Esophagus muscularis mucosa (tissue), 4 donors: ENCODE results near the gene KCND3. TPM values are rescaled to one million over a fixed set of nuclear protein-coding genes. Genes with fewer than 3 reads are reported as not detected.

Experiments
- DNase-seq: peaks from one replicate; pipeline ENCODE4 v3.0.0-alpha.2; 2017; ENCODE audit errors: extremely low spot score
- H3K27ac ChIP-seq, 4 donors: fragments of 200-600 bp; sonication (generic); replicated peaks in 1 of 4; 1 replicate in 3 of 4; 2 replicates in 1 of 4; pipeline ENCODE4 v1.5.1; 2016 to 2019; ENCODE audit warnings: mild to moderate bottlenecking in 1 of 4
- H3K27me3 ChIP-seq, 4 donors: fragments of 200-600 bp; sonication (generic); one replicate each; pipeline versions ENCODE4 v1.5.1 to v1.6.0; 2016 to 2019
- H3K36me3 ChIP-seq, 4 donors: fragments of 200-600 bp; sonication (generic); one replicate each; pipeline ENCODE4 v1.5.1; 2016 to 2019
- H3K4me1 ChIP-seq, 4 donors: fragments of 200-600 bp; sonication (generic); one replicate each; pipeline ENCODE4 v1.5.1; 2016 to 2019
- H3K4me3 ChIP-seq, 4 donors: fragments of 200-600 bp; sonication (generic); 1 replicate in 2 of 4; 2 replicates in 2 of 4; pipeline ENCODE4 v1.5.1; 2016 to 2019; ENCODE audit warnings: mild to moderate bottlenecking in 4 of 4, moderate library complexity in 1 of 4
- H3K9me3 ChIP-seq, 4 donors: fragments of 200-600 bp; sonication (generic); 1 replicate in 3 of 4; 2 replicates in 1 of 4; pipeline ENCODE4 v1.5.1; 2016 to 2019
- EP300 ChIP-seq: sonication (generic); formaldehyde crosslinking; IDR thresholded peaks from one replicate; pipeline ENCODE4 v1.6.1; 2017; ENCODE audit warnings: antibody characterized with exemption
- POLR2A ChIP-seq: fragments of 450-650 bp; IDR thresholded peaks from one replicate; pipeline ENCODE4 v1.6.1; 2017; ENCODE audit warnings: antibody characterized with exemption, moderate library complexity, mild to moderate bottlenecking, low read depth
- POLR2AphosphoS5 ChIP-seq, 2 donors: sonication (generic); formaldehyde crosslinking; IDR thresholded peaks; one replicate each; pipeline ENCODE4 v1.6.1; 2017; ENCODE audit warnings: antibody characterized with exemption in 2 of 2
- WGBS: methylation state at CpG from one replicate; pipeline ENCODE4 v1.1.5; 2018; 5-methylcytosine and 5-hydroxymethylcytosine counted together
- intact Hi-C: fragments of 100-400 bp; cut with DNase I; formaldehyde crosslinking; loops from one replicate; pipeline ENCODE4 v1.15.1; 2023
- total RNA-seq, 4 donors: library from RNA; depleted of rRNA; stranded (reverse); fragments of >200 nt; gene quantifications; one replicate each; pipeline versions ENCODE4 v1.1.0 to v1.2.1, GENCODE V29; 2016
- TF ChIP-seq, protein P1 (sequence below), 3 experiments: fragments of 200-600 bp in 2 of 3; fragments of 450-650 bp in 1 of 3; sonication (generic) in 2 of 3; IDR thresholded peaks; one replicate each; pipeline ENCODE4 v1.5.1; 2017 to 2019; ENCODE audit warnings: antibody characterized with exemption in 3 of 3, mild to moderate bottlenecking in 2 of 3, moderate library complexity in 1 of 3

KCND3 gene
- total RNA-seq, 4 donors from 2014 or later: 25.7 to 57.6 (median 47.5) TPM

DNA sequence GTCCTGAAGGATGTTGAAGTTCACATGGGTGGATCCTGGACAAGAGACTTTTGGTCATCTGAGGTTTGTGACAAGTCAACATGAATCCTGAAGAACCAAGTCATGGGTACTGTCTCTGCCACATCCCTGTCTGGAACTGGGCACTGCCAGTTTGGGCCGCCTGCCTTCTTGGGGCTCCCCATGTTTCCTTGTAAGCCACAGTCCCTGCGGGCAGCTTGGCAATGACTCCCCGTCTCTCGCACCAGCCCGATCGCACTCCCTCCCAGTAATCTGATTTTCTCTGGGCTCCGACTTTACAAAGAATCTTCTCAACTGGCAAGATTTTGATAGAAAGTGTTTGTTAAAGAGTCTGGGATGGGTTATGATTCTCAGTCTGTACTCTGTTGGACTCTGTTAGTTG, 153.4 kb downstream of the KCND3 start:
- no peaks in the 10 kb centered on the region for H3K36me3 ChIP-seq
- H3K4me1 ChIP-seq: no peaks in the 10 kb centered on the region
- H3K4me3 ChIP-seq: no peak overlapping the region
- no peaks in the 10 kb centered on the region for H3K27me3 ChIP-seq
- TF ChIP-seq POLR2AphosphoS5 (IDR thresholded peaks at IDR 0.05): no peak
- no peak for TF ChIP-seq EP300
- TF ChIP-seq POLR2A: no peak
- TF ChIP-seq, protein P1, sequence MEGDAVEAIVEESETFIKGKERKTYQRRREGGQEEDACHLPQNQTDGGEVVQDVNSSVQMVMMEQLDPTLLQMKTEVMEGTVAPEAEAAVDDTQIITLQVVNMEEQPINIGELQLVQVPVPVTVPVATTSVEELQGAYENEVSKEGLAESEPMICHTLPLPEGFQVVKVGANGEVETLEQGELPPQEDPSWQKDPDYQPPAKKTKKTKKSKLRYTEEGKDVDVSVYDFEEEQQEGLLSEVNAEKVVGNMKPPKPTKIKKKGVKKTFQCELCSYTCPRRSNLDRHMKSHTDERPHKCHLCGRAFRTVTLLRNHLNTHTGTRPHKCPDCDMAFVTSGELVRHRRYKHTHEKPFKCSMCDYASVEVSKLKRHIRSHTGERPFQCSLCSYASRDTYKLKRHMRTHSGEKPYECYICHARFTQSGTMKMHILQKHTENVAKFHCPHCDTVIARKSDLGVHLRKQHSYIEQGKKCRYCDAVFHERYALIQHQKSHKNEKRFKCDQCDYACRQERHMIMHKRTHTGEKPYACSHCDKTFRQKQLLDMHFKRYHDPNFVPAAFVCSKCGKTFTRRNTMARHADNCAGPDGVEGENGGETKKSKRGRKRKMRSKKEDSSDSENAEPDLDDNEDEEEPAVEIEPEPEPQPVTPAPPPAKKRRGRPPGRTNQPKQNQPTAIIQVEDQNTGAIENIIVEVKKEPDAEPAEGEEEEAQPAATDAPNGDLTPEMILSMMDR (IDR thresholded peaks at IDR 0.05): no peak
- no peak overlapping the region for H3K27ac ChIP-seq
- no peaks in the 10 kb centered on the region for H3K9me3 ChIP-seq
- 93% methylated on average over 7 of the region's 7 CpGs for WGBS
- no peak for DNase-seq
- intact Hi-C loops: no loop called here

DNA sequence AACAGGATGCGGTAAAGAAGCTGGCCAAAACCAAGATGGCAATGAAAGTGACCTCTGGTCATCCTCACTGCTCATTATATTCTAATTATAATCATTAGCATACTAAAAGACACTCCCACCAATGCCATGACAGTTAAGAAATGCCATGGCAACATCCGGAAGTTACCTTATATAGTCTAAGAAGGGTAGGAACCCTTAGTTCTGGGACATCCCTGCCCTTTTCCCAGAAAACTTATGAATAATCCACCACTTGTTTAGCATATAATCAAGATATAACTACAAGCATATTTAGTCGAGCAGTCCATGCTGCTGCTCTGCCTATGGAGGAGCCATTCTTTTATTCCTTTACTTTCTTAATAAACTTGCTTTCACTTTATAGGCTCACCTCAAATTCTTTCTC, 154.0 kb downstream of the KCND3 start:
- H3K27me3 ChIP-seq: no peaks in the 10 kb centered on the region
- TF ChIP-seq POLR2A (no peak), POLR2AphosphoS5 (IDR thresholded peaks at IDR 0.05) (no peak), EP300 (no peak)
- TF ChIP-seq, protein P1 (IDR thresholded peaks at IDR 0.05): no peak
- 89% methylated on average over 3 of the region's 3 CpGs for WGBS
- H3K27ac ChIP-seq: no peak overlapping the region
- H3K4me1 ChIP-seq: no peaks in the 10 kb centered on the region
- intact Hi-C loops: no loop called here
- no peaks in the 10 kb centered on the region for H3K36me3 ChIP-seq
- no peak for DNase-seq
- no peaks in the 10 kb centered on the region for H3K9me3 ChIP-seq
- no peak overlapping the region for H3K4me3 ChIP-seq

DNA sequence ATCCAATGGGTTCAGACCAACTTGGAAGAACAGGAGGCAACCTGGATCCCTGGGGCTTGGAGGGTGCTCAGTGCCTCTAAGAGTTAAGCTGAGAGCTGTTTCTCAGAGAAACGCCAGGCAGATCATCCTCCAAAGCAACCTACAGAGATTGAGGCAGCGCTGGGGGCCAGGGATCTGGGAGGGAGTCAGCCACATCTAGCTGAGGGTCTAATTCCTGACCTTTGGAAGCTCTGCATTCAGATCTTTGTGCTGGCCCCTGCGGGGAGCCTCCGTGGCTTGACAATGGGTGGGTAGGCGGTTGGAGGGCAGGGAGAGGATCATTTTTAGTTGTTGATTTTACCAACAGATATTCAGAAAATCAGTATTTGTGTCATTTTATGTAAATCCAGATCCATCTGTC, 154.5 kb downstream of the KCND3 start:
- H3K4me3 ChIP-seq: no peak overlapping the region
- H3K9me3 ChIP-seq: no peaks in the 10 kb centered on the region
- TF ChIP-seq POLR2A (no peak), EP300 (no peak), POLR2AphosphoS5 (IDR thresholded peaks at IDR 0.05) (no peak)
- TF ChIP-seq, protein P1 (IDR thresholded peaks at IDR 0.05): no peak
- no peaks in the 10 kb centered on the region for H3K27me3 ChIP-seq
- no peaks in the 10 kb centered on the region for H3K36me3 ChIP-seq
- WGBS: 70% methylated on average over 5 of the region's 5 CpGs
- no peaks in the 10 kb centered on the region for H3K4me1 ChIP-seq
- DNase-seq: no peak
- H3K27ac ChIP-seq: no peak overlapping the region
- intact Hi-C loops: no loop called here

DNA sequence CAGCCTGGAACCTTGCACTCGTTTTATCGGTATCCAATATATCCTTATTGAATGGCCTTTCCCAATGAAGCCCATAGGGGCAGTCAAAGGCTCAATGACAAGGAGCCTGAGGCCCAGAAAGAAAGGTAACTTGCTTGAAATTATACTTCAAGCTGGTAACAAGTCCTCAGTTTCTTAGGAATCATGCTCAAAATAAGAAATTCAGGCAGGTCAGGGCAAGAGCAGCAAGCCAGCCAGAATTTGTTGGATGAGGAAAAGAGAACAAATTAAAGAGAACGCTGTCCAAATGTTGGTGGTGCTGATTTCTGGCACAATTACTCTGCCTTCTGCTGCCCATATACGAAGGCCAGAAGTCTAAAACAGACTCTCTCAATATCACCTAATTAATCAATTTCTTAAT, 156.1 kb downstream of the KCND3 start:
- no peaks in the 10 kb centered on the region for H3K27me3 ChIP-seq
- peaks cover 0 to 3% (median 1%) of the 10 kb centered on the region in 4 donors for H3K4me1 ChIP-seq
- H3K9me3 ChIP-seq: no peaks in the 10 kb centered on the region
- no peak for DNase-seq
- intact Hi-C loops: no loop called here
- no peak overlapping the region for H3K4me3 ChIP-seq
- no peaks in the 10 kb centered on the region for H3K36me3 ChIP-seq
- TF ChIP-seq EP300 (no peak), POLR2A (no peak), POLR2AphosphoS5 (IDR thresholded peaks at IDR 0.05) (no peak)
- TF ChIP-seq, protein P1 (IDR thresholded peaks at IDR 0.05): no peak
- H3K27ac ChIP-seq: no peak overlapping the region
- WGBS: 72% methylated on average over 4 of the region's 4 CpGs

DNA sequence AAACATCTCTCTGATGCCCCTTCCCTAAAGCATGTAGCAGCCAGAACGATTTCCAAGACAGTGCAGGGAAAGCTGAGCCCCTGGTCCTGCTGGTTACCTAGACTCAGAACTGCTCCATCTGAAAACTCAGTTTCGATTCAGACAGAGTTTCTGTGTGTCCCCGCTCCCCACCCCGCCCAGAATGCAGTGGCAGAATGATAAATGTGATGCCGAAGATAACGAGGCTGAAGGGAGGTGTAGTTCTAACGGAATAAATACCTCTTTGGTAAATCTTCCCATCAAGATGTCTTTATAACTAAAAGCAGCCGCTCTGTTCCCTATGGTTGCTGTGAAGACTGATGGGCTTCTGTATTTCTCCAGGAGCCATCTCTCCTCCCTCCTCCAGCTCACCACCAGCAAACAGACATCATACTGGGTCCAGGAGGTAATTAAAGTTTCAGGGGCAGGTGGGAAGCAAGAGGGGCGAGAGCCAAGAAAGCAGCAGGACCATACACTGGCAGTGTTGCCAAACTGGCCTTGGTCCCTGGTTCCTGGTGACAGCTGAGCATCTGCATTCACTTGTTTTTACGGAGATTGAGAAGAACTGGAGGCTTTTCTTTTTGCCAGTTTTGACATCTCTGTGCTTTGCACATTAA, 156.8 kb downstream of the KCND3 start:
- TF ChIP-seq POLR2A: no peak
- TF ChIP-seq EP300: no peak
- TF ChIP-seq POLR2AphosphoS5 (IDR thresholded peaks at IDR 0.05): no peak
- TF ChIP-seq, protein P1 (IDR thresholded peaks at IDR 0.05): no peak
- intact Hi-C loops: no loop called here
- no peak overlapping the region for H3K27ac ChIP-seq
- no peak overlapping the region for H3K4me3 ChIP-seq
- peaks cover 0 to 10% (median 3%) of the 10 kb centered on the region in 4 donors for H3K4me1 ChIP-seq
- H3K27me3 ChIP-seq: no peaks in the 10 kb centered on the region
- WGBS: 92% methylated on average over 10 of the region's 10 CpGs
- no peaks in the 10 kb centered on the region for H3K36me3 ChIP-seq
- no peak for DNase-seq
- no peaks in the 10 kb centered on the region for H3K9me3 ChIP-seq
